GM12892 (cell line): ENCODE measurements around the gene WDR75.

Source experiments
- POLR2A ChIP-seq: IDR thresholded peaks from 2 replicates; pipeline ENCODE4 v1.6.1; 2011; ENCODE audit warnings: low read depth, low read length, control low read depth
- POLR2AphosphoS5 ChIP-seq: IDR thresholded peaks from 2 replicates; pipeline ENCODE4 v1.6.1; 2011; ENCODE audit warnings: low read depth, low read length, control low read depth

- TF ChIP-seq POLR2A (no peak), POLR2AphosphoS5 (no peak)
These were observed 679 bp upstream of the WDR75 start for GRCh38 chr2:189440644-189440946.
